Measurements from ENCODE around the gene PELO.

The PELO gene

GRCh38 chr5:52799358-52799982 is 11.8 kb downstream of the PELO start:
- Histone ChIP-seq H3K27me3 (ENCODE audit: control insufficient read depth in 1 of 2, insufficient read depth in 2 of 2, low read length in 2 of 2) (no peaks in the 10 kb centered on the region), H3K4me1 (ENCODE audit: control insufficient read depth in 1 of 2, insufficient read depth in 2 of 2, low read length in 2 of 2) (peaks cover 53 to 55% of the 10 kb centered on the region in 2 donors), H3K9ac (ENCODE audit: low read depth in 1 of 2, low read length in 2 of 2) (peak overlapping the region; percentile 84 to 88), H3K4me3 (ENCODE audit: low read depth in 1 of 2, low read length in 2 of 2) (peak overlapping the region; percentile 95 to 96), H3K9me3 (ENCODE audit: control insufficient read depth in 1 of 2, low read length in 2 of 2) (no peaks in the 10 kb centered on the region), H3K27ac (ENCODE audit: low read depth, low read length) (peak overlapping the region; percentile 84), H3K36me3 (ENCODE audit: control insufficient read depth in 1 of 2, insufficient read depth in 2 of 2, low read length in 2 of 2) (no peaks in the 10 kb centered on the region)

- Histone ChIP-seq H3K27ac (ENCODE audit: low read depth, low read length) (peak overlapping the region; percentile 84), H3K9me3 (ENCODE audit: control insufficient read depth in 1 of 2, low read length in 2 of 2) (no peaks in the 10 kb centered on the region), H3K9ac (ENCODE audit: low read depth in 1 of 2, low read length in 2 of 2) (peak overlapping the region; percentile 84 to 88), H3K27me3 (ENCODE audit: control insufficient read depth in 1 of 2, insufficient read depth in 2 of 2, low read length in 2 of 2) (no peaks in the 10 kb centered on the region), H3K4me3 (ENCODE audit: low read depth in 1 of 2, low read length in 2 of 2) (peak overlapping the region; percentile 95 to 96), H3K4me1 (ENCODE audit: control insufficient read depth in 1 of 2, insufficient read depth in 2 of 2, low read length in 2 of 2) (peaks cover 52 to 55% of the 10 kb centered on the region in 2 donors), H3K36me3 (ENCODE audit: control insufficient read depth in 1 of 2, insufficient read depth in 2 of 2, low read length in 2 of 2) (no peaks in the 10 kb centered on the region)
These were observed 12.3 kb downstream of the PELO start for GRCh38 chr5:52799983-52800393.

GRCh38 chr5:52800394-52801213 is 12.9 kb downstream of the PELO start:
- peak overlapping the region; percentile 95 to 96 for H3K4me3 ChIP-seq (ENCODE audit: low read depth in 1 of 2, low read length in 2 of 2)
- peaks cover 55 to 58% of the 10 kb centered on the region in 2 donors for H3K4me1 ChIP-seq (ENCODE audit: control insufficient read depth in 1 of 2, insufficient read depth in 2 of 2, low read length in 2 of 2)
- H3K27ac ChIP-seq (ENCODE audit: low read depth, low read length), result peak overlapping the region; percentile 84
- peak overlapping the region; percentile 84 to 88 for H3K9ac ChIP-seq (ENCODE audit: low read depth in 1 of 2, low read length in 2 of 2)
- no peaks in the 10 kb centered on the region for H3K27me3 ChIP-seq (ENCODE audit: control insufficient read depth in 1 of 2, insufficient read depth in 2 of 2, low read length in 2 of 2)
- H3K36me3 ChIP-seq (ENCODE audit: control insufficient read depth in 1 of 2, insufficient read depth in 2 of 2, low read length in 2 of 2), result no peaks in the 10 kb centered on the region
- H3K9me3 ChIP-seq (ENCODE audit: control insufficient read depth in 1 of 2, low read length in 2 of 2), result no peaks in the 10 kb centered on the region

- no peaks in the 10 kb centered on the region for H3K9me3 ChIP-seq (ENCODE audit: control insufficient read depth in 1 of 2, low read length in 2 of 2)
- peak overlapping the region; percentile 30 for H3K27ac ChIP-seq (ENCODE audit: low read depth, low read length)
- H3K27me3 ChIP-seq (ENCODE audit: control insufficient read depth in 1 of 2, insufficient read depth in 2 of 2, low read length in 2 of 2), result no peaks in the 10 kb centered on the region
- peak overlapping the region; percentile 95 to 96 for H3K4me3 ChIP-seq (ENCODE audit: low read depth in 1 of 2, low read length in 2 of 2)
- H3K9ac ChIP-seq (ENCODE audit: low read depth in 1 of 2, low read length in 2 of 2), result peak overlapping the region; percentile 84 to 88
- peaks cover 55 to 60% of the 10 kb centered on the region in 2 donors for H3K4me1 ChIP-seq (ENCODE audit: control insufficient read depth in 1 of 2, insufficient read depth in 2 of 2, low read length in 2 of 2)
- H3K36me3 ChIP-seq (ENCODE audit: control insufficient read depth in 1 of 2, insufficient read depth in 2 of 2, low read length in 2 of 2), result no peaks in the 10 kb centered on the region
These were observed 13.6 kb downstream of the PELO start for GRCh38 chr5:52801329-52801728.

- Histone ChIP-seq H3K36me3 (ENCODE audit: control insufficient read depth in 1 of 2, insufficient read depth in 2 of 2, low read length in 2 of 2) (no peaks in the 10 kb centered on the region), H3K4me3 (ENCODE audit: low read depth in 1 of 2, low read length in 2 of 2) (peak overlapping the region; percentile 95 to 96), H3K27ac (ENCODE audit: low read depth, low read length) (no peak overlapping the region), H3K4me1 (ENCODE audit: control insufficient read depth in 1 of 2, insufficient read depth in 2 of 2, low read length in 2 of 2) (peaks cover 55 to 59% of the 10 kb centered on the region in 2 donors), H3K9ac (ENCODE audit: low read depth in 1 of 2, low read length in 2 of 2) (peak overlapping the region in 1 of 2 donors; percentile 88), H3K9me3 (ENCODE audit: control insufficient read depth in 1 of 2, low read length in 2 of 2) (no peaks in the 10 kb centered on the region), H3K27me3 (ENCODE audit: control insufficient read depth in 1 of 2, insufficient read depth in 2 of 2, low read length in 2 of 2) (no peaks in the 10 kb centered on the region)
These were observed 14.7 kb downstream of the PELO start for GRCh38 chr5:52802272-52802973.

GRCh38 chr5:52802974-52803336 is 15.2 kb downstream of the PELO start:
- Histone ChIP-seq H3K9ac (ENCODE audit: low read depth in 1 of 2, low read length in 2 of 2) (no peak overlapping the region), H3K4me3 (ENCODE audit: low read depth in 1 of 2, low read length in 2 of 2) (peak overlapping the region in 1 of 2 donors; percentile 95), H3K9me3 (ENCODE audit: control insufficient read depth in 1 of 2, low read length in 2 of 2) (no peaks in the 10 kb centered on the region), H3K27me3 (ENCODE audit: control insufficient read depth in 1 of 2, insufficient read depth in 2 of 2, low read length in 2 of 2) (no peaks in the 10 kb centered on the region), H3K36me3 (ENCODE audit: control insufficient read depth in 1 of 2, insufficient read depth in 2 of 2, low read length in 2 of 2) (no peaks in the 10 kb centered on the region), H3K27ac (ENCODE audit: low read depth, low read length) (no peak overlapping the region), H3K4me1 (ENCODE audit: control insufficient read depth in 1 of 2, insufficient read depth in 2 of 2, low read length in 2 of 2) (peaks cover 51 to 54% of the 10 kb centered on the region in 2 donors)

GRCh38 chr5:52804387-52804791 is 16.7 kb downstream of the PELO start:
- Histone ChIP-seq H3K4me1 (ENCODE audit: control insufficient read depth in 1 of 2, insufficient read depth in 2 of 2, low read length in 2 of 2) (peaks cover 37 to 47% of the 10 kb centered on the region in 2 donors), H3K4me3 (ENCODE audit: low read depth in 1 of 2, low read length in 2 of 2) (peak overlapping the region; percentile 4 to 19), H3K27me3 (ENCODE audit: control insufficient read depth in 1 of 2, insufficient read depth in 2 of 2, low read length in 2 of 2) (no peaks in the 10 kb centered on the region), H3K9me3 (ENCODE audit: control insufficient read depth in 1 of 2, low read length in 2 of 2) (no peaks in the 10 kb centered on the region), H3K36me3 (ENCODE audit: control insufficient read depth in 1 of 2, insufficient read depth in 2 of 2, low read length in 2 of 2) (no peaks in the 10 kb centered on the region), H3K9ac (ENCODE audit: low read depth in 1 of 2, low read length in 2 of 2) (no peak overlapping the region), H3K27ac (ENCODE audit: low read depth, low read length) (no peak overlapping the region)

- no peaks in the 10 kb centered on the region for H3K9me3 ChIP-seq (ENCODE audit: control insufficient read depth in 1 of 2, low read length in 2 of 2)
- peaks cover 33 to 47% of the 10 kb centered on the region in 2 donors for H3K4me1 ChIP-seq (ENCODE audit: control insufficient read depth in 1 of 2, insufficient read depth in 2 of 2, low read length in 2 of 2)
- H3K9ac ChIP-seq (ENCODE audit: low read depth in 1 of 2, low read length in 2 of 2), result no peak overlapping the region
- no peaks in the 10 kb centered on the region for H3K27me3 ChIP-seq (ENCODE audit: control insufficient read depth in 1 of 2, insufficient read depth in 2 of 2, low read length in 2 of 2)
- H3K27ac ChIP-seq (ENCODE audit: low read depth, low read length), result no peak overlapping the region
- no peak overlapping the region for H3K4me3 ChIP-seq (ENCODE audit: low read depth in 1 of 2, low read length in 2 of 2)
- H3K36me3 ChIP-seq (ENCODE audit: control insufficient read depth in 1 of 2, insufficient read depth in 2 of 2, low read length in 2 of 2), result no peaks in the 10 kb centered on the region
These were observed 17.3 kb downstream of the PELO start for GRCh38 chr5:52804981-52805380.

GRCh38 chr5:52805615-52806014 is 17.9 kb downstream of the PELO start:
- H3K4me1 ChIP-seq (ENCODE audit: control insufficient read depth in 1 of 2, insufficient read depth in 2 of 2, low read length in 2 of 2), result peaks cover 29 to 47% of the 10 kb centered on the region in 2 donors
- no peak overlapping the region for H3K27ac ChIP-seq (ENCODE audit: low read depth, low read length)
- no peaks in the 10 kb centered on the region for H3K9me3 ChIP-seq (ENCODE audit: control insufficient read depth in 1 of 2, low read length in 2 of 2)

GRCh38 chr5:52807037-52807436 is 19.3 kb downstream of the PELO start:
- Histone ChIP-seq H3K9ac (ENCODE audit: low read depth in 1 of 2, low read length in 2 of 2) (no peak overlapping the region), H3K4me1 (ENCODE audit: control insufficient read depth in 1 of 2, insufficient read depth in 2 of 2, low read length in 2 of 2) (peaks cover 15 to 36% of the 10 kb centered on the region in 2 donors), H3K36me3 (ENCODE audit: control insufficient read depth in 1 of 2, insufficient read depth in 2 of 2, low read length in 2 of 2) (no peaks in the 10 kb centered on the region), H3K27ac (ENCODE audit: low read depth, low read length) (no peak overlapping the region), H3K4me3 (ENCODE audit: low read depth in 1 of 2, low read length in 2 of 2) (no peak overlapping the region), H3K9me3 (ENCODE audit: control insufficient read depth in 1 of 2, low read length in 2 of 2) (no peaks in the 10 kb centered on the region), H3K27me3 (ENCODE audit: control insufficient read depth in 1 of 2, insufficient read depth in 2 of 2, low read length in 2 of 2) (no peaks in the 10 kb centered on the region)

More at GRCh38 chr5:52805615-52806014, 17.9 kb downstream of the PELO start:
- H3K36me3 ChIP-seq (ENCODE audit: control insufficient read depth in 1 of 2, insufficient read depth in 2 of 2, low read length in 2 of 2), result no peaks in the 10 kb centered on the region
- no peak overlapping the region for H3K9ac ChIP-seq (ENCODE audit: low read depth in 1 of 2, low read length in 2 of 2)
- no peaks in the 10 kb centered on the region for H3K27me3 ChIP-seq (ENCODE audit: control insufficient read depth in 1 of 2, insufficient read depth in 2 of 2, low read length in 2 of 2)
- no peak overlapping the region for H3K4me3 ChIP-seq (ENCODE audit: low read depth in 1 of 2, low read length in 2 of 2)

Data from duodenal mucosa (tissue), 2 donors.